GM23338 (cell line): ENCODE measurements around the gene CCR7. TPM values are rescaled to one million over a fixed set of nuclear protein-coding genes. Genes with fewer than 3 reads are reported as not detected.

Experiments
- ATAC-seq: fragments of 200-7000 bp; cut with Tn5 transposase; 3 replicates; pipeline ENCODE4 v1.9.1; 2020
- DNase-seq: peaks from one replicate; pipeline ENCODE4 v3.0.0-alpha.2; 2015; ENCODE audit warnings: low spot score
- H2AFZ ChIP-seq: fragments of 200-600 bp; sonication (generic); 2 replicates; pipeline ENCODE4 v1.8.0; 2016; ENCODE audit warnings: antibody characterized with exemption, mild to moderate bottlenecking, moderate library complexity
- H3F3A ChIP-seq: fragments of 200-600 bp; sonication (generic); replicated peaks from 2 replicates; pipeline ENCODE4 v1.8.0; 2017; ENCODE audit warnings: antibody characterized with exemption, mixed run types, low read depth
- H3K27ac ChIP-seq: fragments of 200-600 bp; sonication (generic); 2 replicates; pipeline ENCODE4 v1.6.1; 2016; ENCODE audit warnings: low read depth
- H3K27me3 ChIP-seq: fragments of 200-600 bp; sonication (generic); 2 replicates; pipeline ENCODE4 v1.8.0; 2016; ENCODE audit warnings: mild to moderate bottlenecking, mixed run types, moderate library complexity; ENCODE audit not compliant: insufficient read depth
- H3K36me3 ChIP-seq: fragments of 200-600 bp; sonication (generic); 2 replicates; pipeline ENCODE4 v1.8.0; 2016; ENCODE audit warnings: mild to moderate bottlenecking; ENCODE audit not compliant: insufficient read depth
- H3K4me1 ChIP-seq: fragments of 200-600 bp; sonication (generic); 2 replicates; pipeline ENCODE4 v1.8.0; 2016; ENCODE audit warnings: mild to moderate bottlenecking, moderate library complexity; ENCODE audit not compliant: insufficient read depth
- H3K4me2 ChIP-seq: fragments of 200-600 bp; sonication (generic); 2 replicates; pipeline ENCODE4 v1.7.1; 2017; ENCODE audit warnings: mixed run types
- H3K4me3 ChIP-seq: fragments of 200-600 bp; sonication (generic); 2 replicates; pipeline ENCODE4 v1.6.1; 2016; ENCODE audit warnings: mixed run types
- H3K79me2 ChIP-seq: fragments of 200-600 bp; sonication (generic); replicated peaks from 2 replicates; pipeline ENCODE4 v1.8.0; 2017; ENCODE audit warnings: mild to moderate bottlenecking; ENCODE audit not compliant: insufficient read depth
- H3K9me2 ChIP-seq: fragments of 200-600 bp; sonication (generic); 2 replicates; pipeline ENCODE4 v1.8.0; 2017; ENCODE audit not compliant: insufficient read depth
- H4K20me1 ChIP-seq: fragments of 200-600 bp; sonication (generic); replicated peaks from 2 replicates; pipeline ENCODE4 v1.8.0; 2017; ENCODE audit warnings: mild to moderate bottlenecking; ENCODE audit not compliant: insufficient read depth
- H3K27ac Mint-ChIP-seq: 2 replicates; pipeline ENCODE4 v1.8.0; 2020; ENCODE audit warnings: inconsistent platforms, mild to moderate bottlenecking, moderate library complexity, mixed read lengths
- H3K27me3 Mint-ChIP-seq: 3 replicates; pipeline ENCODE4 v1.8.0; 2022; ENCODE audit warnings: low read depth, mild to moderate bottlenecking, moderate library complexity, mixed read lengths, inconsistent platforms; ENCODE audit not compliant: insufficient read depth, poor library complexity
- H3K36me3 Mint-ChIP-seq: 3 replicates; pipeline ENCODE4 v1.8.0; 2021; ENCODE audit warnings: low read depth, mild to moderate bottlenecking, inconsistent platforms, moderate library complexity, mixed read lengths
- H3K4me1 Mint-ChIP-seq: 3 replicates; pipeline ENCODE4 v1.8.0; 2020; ENCODE audit warnings: mild to moderate bottlenecking, inconsistent platforms, mixed read lengths
- H3K4me3 Mint-ChIP-seq: 3 replicates; pipeline ENCODE4 v1.8.0; 2021; ENCODE audit warnings: moderate library complexity, mild to moderate bottlenecking, inconsistent platforms, mixed read lengths
- H3K9me3 Mint-ChIP-seq: 3 replicates; pipeline ENCODE4 v1.8.0; 2020; ENCODE audit warnings: moderate library complexity, mild to moderate bottlenecking, inconsistent platforms, mixed read lengths
- CTCF ChIP-seq, 2 experiments: fragments of 200-600 bp in 1 of 2; sonication (generic) in 1 of 2; conservative IDR thresholded peaks; 2 replicates each; pipeline versions ENCODE4 v1.5.1 to v1.6.1; 2016 to 2017; ENCODE audit warnings: antibody characterized with exemption in 2 of 2, low read depth in 2 of 2, mild to moderate bottlenecking in 2 of 2, moderate library complexity in 1 of 2
- ETS1 ChIP-seq: IDR thresholded peaks from 2 replicates; pipeline ENCODE4 v1.6.1; 2016; ENCODE audit warnings: antibody characterized with exemption
- EZH2phosphoT487 ChIP-seq: fragments of 200-600 bp; sonication (generic); IDR thresholded peaks from one replicate; pipeline ENCODE4 v1.8.1; 2018; ENCODE audit warnings: antibody characterized with exemption; ENCODE audit not compliant: unreplicated experiment
- POLR2AphosphoS5 ChIP-seq: IDR thresholded peaks from 2 replicates; pipeline ENCODE4 v1.6.1; 2016; ENCODE audit warnings: antibody characterized with exemption, low read depth
- REST ChIP-seq: IDR thresholded peaks from one replicate; pipeline ENCODE4 v1.6.1; 2018; ENCODE audit warnings: antibody characterized with exemption; ENCODE audit not compliant: unreplicated experiment
- STAT1 ChIP-seq: IDR thresholded peaks from one replicate; pipeline ENCODE4 v1.6.1; 2016; ENCODE audit warnings: antibody characterized with exemption; ENCODE audit not compliant: unreplicated experiment
- ZNF114 ChIP-seq: fragments of 250-450 bp; sonication (Bioruptor Pico); IDR thresholded peaks from 2 replicates; pipeline ENCODE4 v1.5.0; 2020; ENCODE audit warnings: mild to moderate bottlenecking, moderate library complexity
- ZNF331 ChIP-seq: fragments of 250-450 bp; sonication (Bioruptor Pico); IDR thresholded peaks from 2 replicates; pipeline ENCODE4 v1.5.0; 2020; ENCODE audit warnings: low read depth, mild to moderate bottlenecking, moderate library complexity
- ZNF462 ChIP-seq: fragments of 250-450 bp; sonication (Bioruptor Pico); IDR thresholded peaks from 2 replicates; pipeline ENCODE4 v1.5.0; 2020; ENCODE audit warnings: mild to moderate bottlenecking, moderate library complexity
- polyA plus RNA-seq: library from polyadenylated mRNA; unstranded; fragments of >200 nt; fragmentation: Nextera tagmentation; extraction: Ambion mirVana; gene quantifications from 2 replicates; pipeline ENCODE4 v1.2.1, GENCODE V29; 2016
- total RNA-seq: library from RNA; depleted of rRNA; stranded (reverse); fragments of >200 nt; shearing (Covaris generic); gene quantifications from 2 replicates; pipeline ENCODE4 v1.2.3, GENCODE V29; 2014

Gene CCR7
- total and polyA plus RNA-seq, 2 experiments from 2014 or later = 0.37 to 0.59 TPM

- no peak for TF ChIP-seq CTCF (conservative IDR thresholded peaks at IDR 0.05; ENCODE audit: low read depth in 2 of 2)
- TF ChIP-seq ZNF331 (CRISPR knock-in tag) = no peak
These were observed 30.7 kb downstream of the CCR7 start (continued) for GRCh38 chr17:40534371-40535189.

GRCh38 chr17:40533896-40534295, 31.4 kb downstream of the CCR7 start:
- H3K36me3 Mint-ChIP-seq = no peaks in the 10 kb centered on the region
- DNase-seq (no peak), ATAC-seq (no peak)
- Histone ChIP-seq H3K9me2 (no peaks in the 10 kb centered on the region), H3K27me3 (no peaks in the 10 kb centered on the region), H3K36me3 (no peaks in the 10 kb centered on the region), H3K4me1 (peaks cover 4% of the 10 kb centered on the region; the same call in 1 of the 2 replicates), H2AFZ (no peak overlapping the region), H3K4me2 (no peak overlapping the region), H3K4me3 (no peak overlapping the region), H4K20me1 (no peaks in the 10 kb centered on the region), H3K79me2 (no peaks in the 10 kb centered on the region), H3K27ac (no peak overlapping the region), H3F3A (no peaks in the 10 kb centered on the region)
- no peak overlapping the region; the same call in 2 of the 3 replicates for H3K4me3 Mint-ChIP-seq
- peaks cover 24% of the 10 kb centered on the region for H3K27me3 Mint-ChIP-seq
- H3K27ac Mint-ChIP-seq = no peak overlapping the region
- no peaks in the 10 kb centered on the region; the same call in 1 of the 3 replicates for H3K9me3 Mint-ChIP-seq
- peaks cover 24% of the 10 kb centered on the region for H3K4me1 Mint-ChIP-seq
- TF ChIP-seq EZH2phosphoT487 (no peak), STAT1 (no peak), ZNF462 (CRISPR knock-in tag) (no peak), REST (no peak), ETS1 (no peak), ZNF114 (CRISPR knock-in tag) (no peak), POLR2AphosphoS5 (no peak)
